Measurements from ENCODE around the gene TSPAN7.

DNA sequence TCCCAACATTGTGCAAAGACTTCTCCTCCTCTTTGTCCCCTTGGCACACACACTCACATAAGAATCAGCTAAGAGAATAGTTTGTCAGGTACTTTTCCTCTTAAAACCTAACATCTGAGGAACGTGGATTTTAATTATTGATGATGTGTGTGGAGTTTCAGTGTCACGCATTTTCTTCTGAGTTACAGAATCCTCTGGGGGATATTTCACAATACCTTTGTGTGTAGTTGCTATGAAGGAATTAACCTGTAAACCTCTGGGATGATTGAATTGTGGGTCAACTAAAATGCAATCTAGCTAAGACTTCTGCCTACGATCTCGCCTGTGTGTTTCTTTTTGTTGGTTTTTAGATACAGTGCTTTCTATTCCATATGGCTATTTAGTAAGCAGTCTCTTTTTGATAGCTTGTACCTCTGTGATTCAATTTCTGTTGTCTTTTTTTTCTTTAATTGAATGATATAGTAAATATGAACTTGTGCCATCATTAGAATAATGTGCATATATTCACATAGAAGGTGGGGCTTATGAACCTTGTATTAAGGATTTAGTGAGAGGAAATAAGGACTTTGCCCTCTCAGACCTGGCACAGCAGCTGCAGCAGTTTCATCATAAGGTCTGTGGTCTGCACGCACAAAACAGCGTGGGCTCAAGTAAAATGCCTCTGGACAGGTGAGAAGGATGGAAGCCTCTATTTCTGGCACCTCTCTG, 99.2 kb downstream of the TSPAN7 start:
- TF ChIP-seq, protein P1, sequence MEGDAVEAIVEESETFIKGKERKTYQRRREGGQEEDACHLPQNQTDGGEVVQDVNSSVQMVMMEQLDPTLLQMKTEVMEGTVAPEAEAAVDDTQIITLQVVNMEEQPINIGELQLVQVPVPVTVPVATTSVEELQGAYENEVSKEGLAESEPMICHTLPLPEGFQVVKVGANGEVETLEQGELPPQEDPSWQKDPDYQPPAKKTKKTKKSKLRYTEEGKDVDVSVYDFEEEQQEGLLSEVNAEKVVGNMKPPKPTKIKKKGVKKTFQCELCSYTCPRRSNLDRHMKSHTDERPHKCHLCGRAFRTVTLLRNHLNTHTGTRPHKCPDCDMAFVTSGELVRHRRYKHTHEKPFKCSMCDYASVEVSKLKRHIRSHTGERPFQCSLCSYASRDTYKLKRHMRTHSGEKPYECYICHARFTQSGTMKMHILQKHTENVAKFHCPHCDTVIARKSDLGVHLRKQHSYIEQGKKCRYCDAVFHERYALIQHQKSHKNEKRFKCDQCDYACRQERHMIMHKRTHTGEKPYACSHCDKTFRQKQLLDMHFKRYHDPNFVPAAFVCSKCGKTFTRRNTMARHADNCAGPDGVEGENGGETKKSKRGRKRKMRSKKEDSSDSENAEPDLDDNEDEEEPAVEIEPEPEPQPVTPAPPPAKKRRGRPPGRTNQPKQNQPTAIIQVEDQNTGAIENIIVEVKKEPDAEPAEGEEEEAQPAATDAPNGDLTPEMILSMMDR (IDR thresholded peaks at IDR 0.05; ENCODE audit: control extremely low read depth in 1 of 3, insufficient read depth in 1 of 3, low read depth in 1 of 3, low read length in 3 of 3): no peak
- TF ChIP-seq GTF2F1 (IDR thresholded peaks at IDR 0.05; ENCODE audit: borderline replicate concordance, low read depth, low read length): no peak
- no peak for TF ChIP-seq RBBP5 (IDR thresholded peaks at IDR 0.05; ENCODE audit: borderline replicate concordance, low read depth, low read length)
- TF ChIP-seq RAD21 (IDR thresholded peaks at IDR 0.05 in 1 of 2, conservative IDR thresholded peaks at IDR 0.05 in 1 of 2; ENCODE audit: low read depth in 2 of 2, low read length in 2 of 2): no peak

Data from H1 (cell line).